ENCODE results near the gene CYP11A1.
"Not testable (repeated sequence)": the region's sequence is repeated elsewhere in the genome, so short reads cannot be mapped to it uniquely, and the experiment has no call there.

The CYP11A1 gene

DNA sequence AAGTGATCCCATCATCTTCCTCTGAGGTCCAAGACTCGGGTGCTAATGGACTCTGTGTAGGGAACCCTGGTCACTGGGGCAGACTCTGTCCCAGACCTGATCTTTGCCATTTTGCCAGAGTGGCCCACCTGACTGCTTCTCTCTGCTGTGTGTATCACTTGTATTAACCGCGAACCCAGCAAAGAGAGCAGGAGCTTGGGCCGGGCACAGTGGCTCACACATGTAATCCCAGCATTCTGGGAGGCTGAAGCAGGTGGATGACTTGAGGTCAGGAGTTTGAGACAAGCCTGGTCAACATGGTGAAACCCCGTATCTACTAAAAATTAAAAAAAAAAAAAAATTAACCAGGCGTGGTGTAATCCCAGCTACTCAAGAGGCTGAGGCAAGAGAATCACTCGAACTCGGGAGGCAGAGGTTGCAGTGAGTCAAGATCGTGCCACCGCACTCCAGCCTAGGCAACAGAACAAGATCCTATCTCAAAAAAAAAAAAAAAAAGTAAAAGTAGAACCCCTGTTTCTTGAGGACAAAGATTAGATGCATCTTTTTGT, 32.9 kb upstream of the CYP11A1 start:
- peak; percentile 82 for DNase-seq

DNA sequence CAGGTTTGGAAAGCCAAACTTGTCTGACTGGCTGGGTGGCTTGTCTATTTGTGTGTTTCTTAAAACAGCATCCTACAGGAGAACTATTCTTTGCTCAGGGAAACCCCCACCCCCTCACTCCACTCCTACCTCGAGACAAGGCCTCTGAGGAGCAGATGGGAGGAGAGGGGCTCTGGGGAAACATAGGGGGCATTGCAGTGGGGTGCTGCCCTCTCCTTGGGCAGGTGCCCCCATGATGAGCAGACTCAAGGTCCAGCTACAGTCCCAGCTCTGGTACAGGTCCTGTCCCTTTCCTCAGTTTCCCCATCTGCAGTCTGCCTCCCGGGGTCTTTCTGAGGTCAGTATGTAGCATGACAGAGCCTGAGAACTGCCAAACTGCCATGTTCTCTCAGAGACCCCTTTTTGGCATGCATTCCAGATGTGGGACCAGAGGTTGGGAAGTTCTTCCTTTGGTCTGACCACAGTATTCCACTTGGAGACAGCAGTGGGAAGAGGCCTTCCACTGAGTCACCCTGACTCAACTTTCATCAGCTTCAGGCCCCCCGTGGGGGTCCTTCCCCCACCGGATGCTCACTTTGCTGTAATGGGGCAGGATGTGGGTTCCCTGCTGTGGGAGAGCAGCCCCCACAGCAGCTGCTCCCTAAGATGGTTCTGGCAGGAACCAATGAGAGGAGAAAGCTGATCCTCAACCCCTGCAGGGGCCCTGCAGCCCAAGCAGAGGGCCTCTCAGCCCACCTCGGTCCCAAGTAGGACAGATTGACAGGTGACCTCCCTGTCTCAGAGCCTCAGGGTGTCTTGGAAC, 32.3 kb upstream of the CYP11A1 start:
- peak; percentile 78 for DNase-seq

DNA sequence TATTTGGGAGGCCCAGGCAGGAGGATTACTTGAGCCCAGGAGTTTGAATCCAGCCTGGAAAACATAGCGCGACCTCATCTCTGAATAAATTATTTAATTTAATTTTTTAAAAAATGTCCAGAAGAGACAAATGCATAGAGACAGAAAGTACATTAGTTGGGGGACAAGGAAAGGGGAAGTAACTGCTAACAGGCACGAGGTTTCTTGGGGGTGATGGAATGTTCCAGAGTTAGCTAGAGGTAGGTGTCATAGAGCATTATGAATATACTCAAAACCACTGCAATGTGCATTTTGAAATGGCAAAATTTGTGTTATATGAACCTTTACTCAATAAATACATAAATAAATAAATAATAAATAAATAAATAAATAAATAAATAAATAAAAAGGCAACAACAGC, 31.7 kb upstream of the CYP11A1 start:
- peak; percentile 72 for DNase-seq

DNA sequence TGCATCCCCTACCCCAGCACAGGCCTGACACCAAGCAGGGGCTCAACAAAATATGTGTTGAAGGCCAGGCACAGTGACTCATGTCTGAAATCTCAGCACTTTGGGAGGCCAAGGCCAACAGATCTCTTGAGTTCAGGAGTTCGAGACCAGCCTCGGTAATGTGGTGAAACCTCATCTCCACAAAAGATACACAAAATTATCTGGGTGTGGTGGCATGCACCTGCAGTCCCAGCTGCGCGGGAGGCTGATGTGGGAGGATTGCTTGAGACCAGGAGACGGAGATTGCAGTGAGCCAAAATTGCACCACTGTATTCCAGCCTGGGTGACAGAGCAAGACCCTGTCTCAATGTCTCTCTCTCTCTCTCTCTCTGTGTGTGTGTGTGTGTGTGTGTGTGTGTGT, 30.7 kb upstream of the CYP11A1 start:
- DNase-seq = no peak

DNA sequence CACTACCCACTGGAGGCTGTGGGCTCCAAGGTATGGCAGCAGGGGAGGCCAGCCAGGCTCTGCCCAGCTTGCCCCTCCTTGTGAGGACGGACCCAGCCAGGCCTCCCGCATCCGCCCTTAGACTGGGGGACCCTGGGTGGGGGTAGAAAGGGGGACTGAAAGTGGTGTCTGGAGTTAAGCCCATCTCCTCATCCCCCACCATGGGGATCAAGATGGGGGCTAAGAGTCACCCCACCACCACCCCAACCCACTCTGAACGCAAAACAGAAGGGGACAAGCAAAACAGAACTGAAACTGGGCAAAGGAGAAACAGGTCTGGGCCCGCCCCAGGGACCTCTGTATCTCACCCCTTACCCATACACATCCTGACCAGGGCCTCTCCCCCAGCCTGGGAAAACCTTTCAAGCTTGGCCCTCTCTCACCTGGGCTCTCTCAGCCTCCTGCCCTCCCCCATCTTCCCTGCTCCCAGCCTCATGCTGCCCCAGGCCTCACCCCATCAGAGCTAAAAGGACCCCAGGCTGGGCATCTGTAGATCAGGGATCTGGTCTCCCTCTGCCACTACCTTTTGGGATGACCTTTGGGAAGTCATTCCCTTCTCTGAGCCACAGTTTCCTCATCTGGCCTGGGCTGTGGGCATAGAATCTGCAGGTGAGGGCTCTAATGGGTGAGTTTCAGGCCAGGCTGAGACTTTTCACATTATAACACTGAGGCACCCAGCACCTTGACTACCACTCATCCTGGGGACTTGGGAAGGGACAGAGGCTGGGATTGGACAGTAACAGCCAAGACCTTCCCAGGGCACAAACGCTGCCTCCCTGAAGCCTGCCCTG, 30.0 kb upstream of the CYP11A1 start:
- no peak for DNase-seq

DNA sequence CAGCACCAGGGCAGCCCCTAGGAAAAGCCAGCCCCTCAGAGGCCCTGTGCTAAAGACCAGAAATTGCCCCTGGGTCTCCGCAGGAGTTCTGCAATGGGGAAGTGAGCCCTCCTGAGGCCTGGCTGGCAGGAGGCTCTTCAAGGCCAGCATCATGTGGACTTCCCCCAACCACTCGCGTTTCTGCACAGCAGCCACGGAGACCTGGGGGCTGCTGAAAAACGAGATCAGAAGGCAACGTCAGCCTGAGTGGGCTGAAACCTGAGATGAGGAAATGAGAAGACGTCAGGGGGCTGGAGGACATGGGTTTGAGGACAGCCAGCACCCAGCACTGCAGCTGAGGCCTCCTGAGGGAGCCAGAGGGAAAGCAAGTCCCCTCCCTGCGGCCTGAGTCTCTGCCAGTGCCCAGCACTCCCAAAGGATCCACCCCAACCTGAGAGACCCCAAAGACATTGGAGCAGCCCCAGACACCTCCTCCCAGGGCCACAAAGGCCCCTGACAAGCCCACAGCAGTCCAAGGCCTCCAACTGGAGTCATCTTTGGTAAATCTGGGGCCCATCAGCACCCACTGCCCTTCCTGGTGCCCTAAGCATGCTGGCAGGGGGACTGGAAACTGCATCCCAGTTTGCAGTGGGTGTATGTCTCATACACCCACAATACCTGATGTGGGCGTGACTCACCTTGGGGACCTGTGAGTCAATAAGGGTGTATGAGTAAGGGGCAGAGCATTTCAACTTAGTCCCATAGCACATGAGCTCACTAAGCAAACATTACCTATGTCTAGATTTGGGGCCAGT, 29.2 kb upstream of the CYP11A1 start:
- DNase-seq = peak; percentile 69

DNA sequence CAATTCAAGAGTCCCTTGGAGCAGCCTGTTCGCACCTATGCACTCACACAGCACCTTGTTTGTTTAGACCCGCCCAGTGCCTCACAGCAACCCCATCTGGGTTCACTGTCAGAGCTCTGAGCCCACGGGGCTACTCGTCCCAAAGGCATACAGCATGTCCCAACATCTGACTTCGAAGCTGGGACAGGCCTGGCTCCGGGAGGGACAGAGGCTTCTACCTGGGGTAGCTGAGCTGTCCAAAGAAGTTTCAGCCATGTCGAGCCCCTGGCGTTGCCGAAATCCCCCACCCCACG, 28.6 kb upstream of the CYP11A1 start:
- no peak for DNase-seq

DNA sequence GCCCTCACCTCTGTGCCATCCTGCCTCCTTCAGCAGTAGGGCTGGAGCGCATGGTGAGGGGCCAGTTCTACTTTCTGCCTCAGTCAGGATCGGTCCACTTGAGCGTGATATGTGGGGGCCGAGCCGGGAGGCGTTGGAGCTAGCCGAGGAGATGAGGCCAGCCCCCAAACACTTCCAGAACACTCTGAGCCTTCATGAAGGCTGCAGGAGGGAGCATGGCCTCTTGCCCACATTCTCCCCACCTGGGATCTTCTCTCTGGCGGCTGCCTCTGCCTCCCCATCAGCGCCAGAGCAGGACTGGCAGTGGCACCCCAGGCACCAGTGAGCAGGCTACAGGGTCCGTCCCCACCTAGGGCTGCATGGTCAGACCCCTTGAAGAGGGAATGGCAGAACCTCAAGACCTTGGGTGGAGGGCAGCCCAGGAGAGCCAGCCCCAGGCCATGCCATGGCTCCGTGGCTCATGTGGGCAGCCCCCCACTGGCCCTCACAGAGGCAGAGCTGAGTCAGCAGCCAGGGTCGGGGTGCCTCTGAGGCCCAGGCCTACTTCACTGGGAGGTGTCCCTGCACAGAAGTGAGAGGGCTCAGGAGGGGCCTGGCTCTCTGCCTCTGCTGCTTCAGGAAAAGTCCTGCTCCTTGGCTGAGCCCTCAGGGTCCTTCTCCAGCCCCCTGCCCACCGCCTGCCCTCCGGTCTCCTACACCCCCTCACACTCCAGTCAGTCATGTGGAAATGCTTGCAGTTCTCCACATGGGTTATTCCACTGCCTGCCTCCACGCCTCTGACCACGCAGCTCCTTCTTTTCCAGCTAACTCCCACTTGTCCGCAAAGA, 28.1 kb upstream of the CYP11A1 start:
- DNase-seq = no peak

DNA sequence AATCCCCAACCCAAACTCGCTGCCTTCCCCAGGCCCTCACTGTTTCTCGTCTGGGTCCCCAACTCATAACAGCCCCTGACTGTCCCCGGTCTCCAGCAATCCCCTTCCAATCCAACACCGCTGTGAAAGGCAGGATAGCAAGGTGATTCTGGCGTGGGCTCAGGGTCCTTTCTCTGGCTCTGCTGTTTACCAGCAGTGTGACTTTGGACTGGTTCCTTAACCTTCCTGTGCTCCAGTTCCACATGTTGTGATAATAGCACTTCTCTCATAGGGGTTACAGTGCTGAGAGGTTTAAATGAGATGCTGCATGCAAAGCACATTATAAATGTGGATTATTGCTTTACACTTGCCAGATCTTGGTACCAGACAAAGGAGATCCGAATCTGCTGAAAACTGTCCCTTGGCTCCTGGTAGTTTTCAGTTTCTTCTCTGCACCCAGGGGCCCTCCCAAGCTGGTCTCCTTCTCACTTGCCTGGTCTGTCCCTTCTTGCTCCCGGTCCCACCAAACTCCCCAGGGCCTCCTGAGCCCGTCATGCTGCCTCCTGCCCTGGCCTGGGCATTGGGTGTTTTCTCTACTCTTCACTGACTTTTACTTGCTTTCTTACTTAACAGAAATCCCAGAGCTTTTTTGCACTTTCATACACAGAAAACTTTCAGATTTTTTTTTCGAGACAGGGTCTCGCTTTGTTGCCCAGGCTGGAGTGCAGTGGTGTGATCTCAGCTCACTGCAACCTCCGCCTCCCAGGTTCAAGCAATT, 26.8 kb upstream of the CYP11A1 start:
- DNase-seq = no peak

DNA sequence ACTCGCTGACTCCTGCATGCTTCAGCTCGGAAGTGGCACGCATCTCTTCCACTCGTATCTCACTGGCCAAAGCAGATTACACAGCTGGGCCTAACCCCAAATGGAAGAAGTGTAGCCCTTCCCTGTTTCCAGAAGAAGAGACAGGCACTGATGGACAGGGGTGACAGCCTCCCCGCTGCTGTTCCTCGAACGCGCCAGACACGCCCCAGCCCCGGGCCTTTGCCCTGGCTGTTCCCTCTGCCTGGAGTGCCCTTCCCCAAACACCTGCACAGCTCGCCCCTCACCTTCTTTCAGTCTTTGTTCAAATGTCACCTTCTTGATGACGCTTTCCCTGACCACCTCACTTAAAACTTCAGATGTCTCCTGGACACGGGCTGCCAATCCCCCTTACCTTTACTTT, 26.0 kb upstream of the CYP11A1 start:
- no peak for DNase-seq

DNA sequence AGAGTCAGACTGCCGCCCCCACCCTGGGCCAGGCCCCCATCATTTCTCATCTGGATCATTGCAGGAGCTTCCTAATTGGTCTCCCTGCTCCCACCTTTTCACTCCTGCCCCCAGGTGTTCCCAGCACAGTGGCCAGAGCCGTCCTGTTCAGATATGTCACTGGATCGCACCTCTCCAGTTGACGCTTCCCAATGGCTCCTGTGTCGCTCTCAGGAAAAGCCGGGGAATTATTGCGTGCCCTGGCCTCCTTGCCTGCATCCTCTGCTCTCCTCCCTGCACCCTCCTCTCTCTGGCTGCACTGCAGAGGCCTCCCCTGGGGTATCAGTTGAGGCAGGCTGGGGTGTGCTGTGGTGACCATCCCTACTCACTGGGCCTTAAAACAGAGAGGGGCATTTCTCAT, 25.5 kb upstream of the CYP11A1 start:
- DNase-seq = no peak

DNA sequence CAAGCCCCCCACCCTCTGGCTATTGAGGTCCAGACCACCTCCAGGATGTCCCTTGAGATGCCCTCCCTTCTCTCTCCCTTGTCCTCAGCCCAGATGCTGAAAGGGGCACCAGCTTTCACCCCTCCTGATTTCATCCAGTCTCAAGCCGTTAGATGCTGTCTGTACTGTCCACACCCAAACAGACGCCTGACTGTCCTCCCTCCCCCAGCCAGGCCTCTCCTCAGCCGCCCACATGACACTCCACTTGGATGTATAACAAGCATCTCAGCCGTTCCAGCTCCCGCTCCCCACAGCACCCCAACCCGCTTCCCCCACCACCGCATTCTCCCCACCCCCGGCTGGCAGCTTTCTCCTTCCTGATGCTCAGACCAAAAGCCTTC, 25.0 kb upstream of the CYP11A1 start:
- peak; percentile 84 for DNase-seq

DNA sequence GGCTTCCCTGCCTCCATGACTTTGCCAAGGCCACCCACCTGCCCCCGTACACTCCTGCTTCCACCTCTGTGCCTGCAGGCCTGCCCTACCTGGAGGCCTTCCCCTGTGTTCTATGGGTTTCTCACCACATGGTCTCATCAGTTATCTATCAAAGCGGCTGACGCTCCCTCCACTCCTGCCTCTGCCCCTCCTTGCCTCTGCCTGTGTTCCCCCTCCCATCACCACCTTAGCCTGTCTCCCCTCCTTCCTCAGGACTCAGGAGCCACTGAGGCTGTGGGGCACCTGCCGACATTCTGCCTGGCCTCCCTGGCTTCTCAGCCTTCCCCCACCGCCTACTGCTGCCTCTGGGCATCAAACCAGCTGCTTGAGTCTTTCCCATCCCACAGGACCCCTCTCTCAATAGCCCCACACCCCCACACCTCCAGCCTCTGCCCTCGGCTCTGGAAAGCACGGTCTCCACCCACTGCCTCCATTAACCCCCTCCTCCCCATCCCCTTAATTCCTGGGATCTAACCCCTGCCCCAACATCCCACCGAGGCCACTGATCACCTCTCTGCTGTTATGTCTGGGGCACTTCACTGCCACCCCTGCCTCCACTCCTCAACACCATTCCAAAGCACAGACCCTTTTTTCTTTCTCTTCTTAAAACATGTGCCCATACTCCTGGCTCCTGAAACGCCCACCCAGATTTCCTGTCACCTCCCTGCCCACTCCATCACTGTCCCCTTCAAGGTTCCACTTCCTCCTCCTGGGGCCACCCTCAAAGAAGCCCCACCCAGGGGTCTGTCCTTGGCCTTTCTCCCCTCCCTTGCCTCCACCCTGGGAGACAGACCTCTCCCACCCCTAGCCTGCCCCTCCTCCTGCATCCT, 24.4 kb upstream of the CYP11A1 start:
- peak; percentile 44 for DNase-seq

DNA sequence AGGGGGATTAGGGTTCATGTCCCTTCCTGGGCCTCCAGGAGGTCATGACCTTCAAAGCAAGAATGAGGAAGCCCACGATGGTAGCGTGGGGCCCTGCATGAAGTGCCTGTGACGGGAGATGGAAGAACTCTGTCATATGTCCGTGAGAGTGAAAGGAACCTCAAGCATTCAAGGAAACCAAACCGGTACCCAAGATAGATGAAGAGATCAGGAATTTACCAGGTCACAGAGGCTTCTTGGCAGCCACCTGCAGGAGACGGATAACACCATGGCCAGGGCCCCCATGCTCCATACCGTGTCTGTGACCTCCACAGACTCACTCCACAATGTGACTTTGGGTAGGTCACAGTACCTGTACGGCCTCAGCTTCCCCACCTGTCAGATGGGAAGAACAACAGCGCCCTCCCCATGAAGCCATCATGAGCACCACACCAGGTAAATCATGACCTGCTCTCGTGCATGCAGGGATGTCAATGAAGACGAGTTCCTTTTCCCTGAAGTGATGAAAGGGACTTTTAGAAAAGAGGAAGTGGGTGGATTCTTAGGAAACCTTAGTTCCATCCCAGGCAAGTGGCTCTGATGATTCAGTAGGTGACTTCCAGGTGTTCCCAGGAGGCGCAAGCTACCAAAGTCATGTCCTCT, 23.3 kb upstream of the CYP11A1 start:
- peak; percentile 75 for DNase-seq

DNA sequence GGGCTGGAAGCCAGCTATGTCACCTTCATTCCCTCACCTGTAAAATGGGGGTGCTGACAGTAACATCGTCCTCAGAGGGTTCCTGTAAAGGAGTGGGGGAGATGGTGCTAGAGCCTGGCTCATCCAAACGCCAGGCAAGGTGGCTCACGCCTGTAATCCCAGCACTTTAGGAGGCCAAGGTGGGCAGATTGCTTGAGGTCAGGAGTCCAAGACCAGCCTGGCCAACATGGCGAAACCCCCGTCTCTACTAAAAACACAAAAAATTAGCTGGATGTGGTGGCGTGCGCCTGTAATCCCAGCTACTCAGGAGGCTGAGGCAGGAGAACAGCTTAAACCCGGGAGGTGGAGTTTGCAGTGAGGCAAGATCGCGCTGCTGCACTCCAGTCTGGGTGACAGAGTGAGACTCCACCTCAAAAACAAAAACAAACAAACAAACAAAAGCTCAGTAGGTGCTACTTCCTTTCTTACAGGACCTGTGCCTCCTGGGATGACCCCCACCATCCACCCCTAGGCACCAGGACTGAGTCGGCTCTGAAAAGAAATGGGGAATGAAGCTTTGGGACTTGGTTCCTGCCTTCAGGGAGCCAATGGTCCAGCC, 22.7 kb upstream of the CYP11A1 start:
- not testable (repeated sequence) for DNase-seq

DNA sequence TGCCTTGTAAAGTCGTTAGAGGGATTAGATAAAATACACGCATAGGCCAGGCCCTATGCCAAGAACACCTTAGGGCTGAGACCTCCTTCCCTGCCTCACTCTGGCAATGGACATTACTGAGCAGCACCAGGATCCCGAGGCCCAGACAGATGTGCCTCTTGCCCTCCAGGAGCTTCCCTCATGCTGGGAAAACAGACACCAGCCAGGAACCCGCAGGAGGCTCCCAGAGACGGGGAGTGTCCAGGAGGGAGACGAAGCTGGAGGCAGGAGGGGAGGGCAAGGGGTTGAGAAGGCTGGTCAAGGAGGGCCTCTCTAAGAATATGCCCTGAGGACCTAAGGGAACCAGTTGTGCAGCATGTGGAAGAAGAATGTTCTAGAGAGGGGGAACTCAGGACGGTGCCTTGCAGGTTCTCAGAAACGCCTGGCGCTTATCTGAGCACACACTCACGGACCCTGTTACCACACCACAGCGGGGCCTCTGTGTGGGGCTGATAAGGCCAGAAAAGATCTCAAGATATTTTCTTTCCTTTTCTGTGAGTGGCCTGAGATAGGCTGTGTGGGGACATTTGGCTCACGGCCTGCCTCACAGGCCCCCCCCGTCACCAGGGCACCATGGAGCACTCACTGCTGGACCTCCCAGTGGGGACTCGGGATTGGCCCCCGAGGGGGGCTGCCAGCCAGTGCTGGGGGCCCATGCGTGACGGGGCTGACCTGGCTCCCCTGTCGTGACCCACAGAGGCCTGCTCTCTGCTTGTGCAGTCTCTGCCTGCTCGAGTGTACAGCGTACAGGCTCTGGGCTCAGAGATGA, 22.0 kb upstream of the CYP11A1 start:
- DNase-seq = peak; percentile 99

DNA sequence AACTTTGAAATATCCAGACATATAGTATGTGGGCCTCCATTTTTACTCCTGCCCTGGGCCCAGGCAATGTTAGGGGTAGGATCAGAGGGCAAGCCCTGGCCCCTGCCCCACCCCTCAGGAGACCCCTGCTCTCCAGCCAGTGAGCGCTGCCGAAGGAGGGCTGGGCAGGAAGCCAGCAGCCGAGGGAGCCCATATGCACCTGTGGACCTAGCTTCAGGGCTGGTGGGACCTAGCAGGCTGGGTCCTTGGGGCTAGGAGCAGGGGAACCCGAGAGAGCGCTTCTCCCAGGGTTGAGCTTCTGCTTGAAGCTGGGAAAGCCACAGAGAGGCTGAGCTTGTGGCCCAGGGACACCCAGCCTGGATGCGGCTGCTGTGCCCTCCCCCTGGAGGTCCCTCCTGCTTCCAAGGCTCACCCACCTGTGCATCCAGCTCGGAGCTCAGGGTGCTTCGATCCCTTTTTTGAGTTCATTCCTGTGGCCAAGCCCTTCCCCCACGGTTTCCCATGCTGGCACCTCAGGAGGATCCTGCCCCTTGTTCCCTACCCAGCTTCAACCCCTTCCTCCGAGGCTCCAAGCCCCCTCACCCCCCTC, 21.0 kb upstream of the CYP11A1 start:
- no peak for DNase-seq

DNA sequence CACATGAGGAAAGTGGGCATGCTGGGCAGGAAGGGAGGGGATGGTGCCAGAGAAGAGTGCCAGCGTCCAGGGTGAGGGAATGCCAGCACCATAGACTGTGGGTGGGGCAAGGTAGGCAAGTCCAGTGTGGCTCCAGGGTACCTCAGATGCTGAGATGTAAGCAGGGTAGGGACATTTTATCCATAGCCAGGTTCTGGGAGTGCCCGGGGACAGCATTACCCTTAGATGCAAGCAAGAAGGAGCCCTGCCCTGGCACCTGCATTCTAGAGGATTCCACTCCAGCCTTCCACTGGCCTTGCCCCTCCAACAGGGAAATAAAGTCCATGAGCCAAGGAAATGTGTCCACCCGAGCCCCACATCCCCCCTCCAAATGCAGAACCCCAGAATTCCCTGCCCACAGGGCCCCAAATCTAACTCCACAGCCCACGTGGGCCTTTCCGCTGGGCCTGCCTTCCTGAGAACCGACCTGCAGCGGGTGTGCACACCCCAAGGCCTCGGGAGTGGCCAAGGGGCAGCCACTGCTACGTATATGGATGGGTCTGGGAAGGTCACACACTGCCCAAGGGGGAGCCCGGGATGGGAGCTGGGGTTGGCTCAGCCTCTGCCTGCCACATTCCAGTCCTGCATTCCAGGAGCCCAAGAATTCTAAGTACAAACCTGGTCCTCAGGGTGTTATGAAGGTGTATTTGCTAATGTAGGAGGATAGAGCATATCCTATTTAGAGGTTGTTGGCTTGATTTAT, 20.3 kb upstream of the CYP11A1 start:
- no peak for DNase-seq

Measured in hematopoietic multipotent progenitor cell treated with erythropoietin and hydrocortisone succinate and interleukin-3 and kit ligand, for 4 days (in vitro differentiated cells).